GM11168 (cell line): ENCODE results near the gene ORAI3.

Experiments used
- in situ Hi-C: fragments of 300-500 bp; cut with MboI; formaldehyde crosslinking; loops from one replicate; pipeline ENCODE4 v1.12.0; 2022; ENCODE audit warnings: low sequenced_read_pairs; ENCODE audit not compliant: unreplicated experiment

Gene ORAI3

DNA sequence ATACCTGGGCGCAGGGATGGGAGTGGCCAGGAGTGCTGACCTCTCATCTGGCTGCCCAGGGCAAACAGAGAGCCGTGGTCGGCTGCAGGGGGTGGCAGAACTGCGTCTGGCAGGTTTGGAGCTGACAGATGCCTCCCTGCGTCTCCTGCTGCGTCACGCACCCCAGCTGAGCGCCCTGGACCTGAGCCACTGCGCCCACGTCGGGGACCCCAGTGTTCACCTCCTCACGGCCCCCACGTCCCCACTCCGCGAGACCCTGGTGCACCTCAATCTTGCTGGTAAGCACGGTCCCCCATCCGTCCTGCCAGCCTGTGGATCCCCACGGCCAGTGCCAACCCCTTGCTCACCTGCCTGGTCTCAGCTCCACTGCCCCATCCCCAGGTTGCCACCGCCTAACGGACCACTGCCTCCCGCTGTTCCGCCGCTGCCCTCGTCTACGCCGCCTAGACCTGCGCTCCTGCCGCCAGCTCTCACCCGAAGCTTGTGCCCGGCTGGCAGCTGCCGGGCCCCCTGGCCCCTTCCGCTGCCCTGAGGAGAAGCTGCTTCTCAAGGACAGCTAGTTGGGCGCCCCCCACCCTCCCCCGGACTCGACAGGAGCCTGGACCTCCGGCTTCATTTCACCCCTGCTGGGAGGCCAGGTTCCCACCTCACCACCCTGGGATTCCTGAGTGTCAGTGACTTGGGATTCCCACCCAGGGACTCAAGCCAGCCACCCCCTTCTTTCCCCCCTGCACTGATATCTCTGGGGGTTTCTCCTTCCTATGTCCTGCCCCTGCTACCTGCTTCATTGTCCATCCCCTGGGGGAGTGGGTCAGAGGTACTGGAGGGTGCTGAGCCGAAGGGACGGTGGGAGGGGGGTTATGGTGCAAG lies 2.0 kb upstream of the ORAI3 start:
- in situ Hi-C loops: no loop called here

DNA sequence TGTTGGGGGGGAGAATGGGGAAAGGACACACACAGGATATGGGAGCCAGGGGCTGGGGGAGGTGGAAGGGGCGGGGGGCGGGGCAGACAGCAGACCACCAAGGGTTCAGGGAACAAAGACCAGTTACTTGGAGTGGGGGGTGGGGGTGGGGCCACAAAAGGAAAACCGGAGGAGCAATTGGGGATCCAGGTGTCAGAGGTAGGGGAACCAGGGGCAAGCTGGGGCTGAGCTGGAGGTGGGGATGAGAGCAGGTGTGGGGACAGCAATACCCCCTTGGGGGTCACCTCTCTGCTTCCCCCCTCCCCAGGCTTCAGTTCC lies 1.4 kb upstream of the ORAI3 start:
- in situ Hi-C loops: no loop called here

DNA sequence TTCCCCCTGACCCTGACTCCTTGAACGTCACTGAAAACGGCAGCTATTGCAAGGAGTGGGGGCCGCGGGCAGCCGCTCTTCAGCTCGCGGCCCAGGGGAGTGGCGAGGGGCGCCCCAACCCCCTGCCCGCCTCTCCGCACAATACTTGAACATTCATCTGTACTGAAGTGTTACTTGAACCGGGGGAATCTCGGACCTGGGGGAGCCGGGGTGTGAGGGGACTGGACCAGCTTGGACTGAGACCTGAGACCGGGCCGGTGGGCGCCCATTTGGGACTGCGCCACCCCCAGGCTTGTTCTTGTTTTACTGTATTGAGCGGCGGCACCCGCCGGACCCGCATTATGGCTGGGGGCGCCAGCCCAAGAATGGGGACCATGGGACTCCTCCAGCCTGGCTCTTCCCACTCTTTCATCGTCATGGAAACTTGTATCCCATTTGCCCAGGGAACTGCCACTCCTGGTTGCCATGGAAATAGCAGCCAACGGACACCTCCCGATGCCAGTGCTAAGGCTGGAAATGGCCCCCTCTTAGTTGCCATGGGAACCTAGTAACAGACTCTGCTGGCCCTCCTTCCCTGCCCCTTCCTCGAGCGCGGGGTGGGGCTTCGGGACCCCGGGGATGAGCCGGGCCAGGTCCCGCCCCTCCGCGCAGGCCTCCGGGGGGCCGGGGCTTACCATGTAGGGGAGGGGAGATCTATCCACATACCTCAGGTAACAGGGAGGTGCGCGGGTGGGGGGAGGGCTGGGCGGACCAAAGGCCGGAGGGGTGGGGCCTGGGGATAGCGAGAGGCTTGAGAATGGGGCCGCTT lies 805 bp upstream of the ORAI3 start:
- in situ Hi-C loops: no loop called here

DNA sequence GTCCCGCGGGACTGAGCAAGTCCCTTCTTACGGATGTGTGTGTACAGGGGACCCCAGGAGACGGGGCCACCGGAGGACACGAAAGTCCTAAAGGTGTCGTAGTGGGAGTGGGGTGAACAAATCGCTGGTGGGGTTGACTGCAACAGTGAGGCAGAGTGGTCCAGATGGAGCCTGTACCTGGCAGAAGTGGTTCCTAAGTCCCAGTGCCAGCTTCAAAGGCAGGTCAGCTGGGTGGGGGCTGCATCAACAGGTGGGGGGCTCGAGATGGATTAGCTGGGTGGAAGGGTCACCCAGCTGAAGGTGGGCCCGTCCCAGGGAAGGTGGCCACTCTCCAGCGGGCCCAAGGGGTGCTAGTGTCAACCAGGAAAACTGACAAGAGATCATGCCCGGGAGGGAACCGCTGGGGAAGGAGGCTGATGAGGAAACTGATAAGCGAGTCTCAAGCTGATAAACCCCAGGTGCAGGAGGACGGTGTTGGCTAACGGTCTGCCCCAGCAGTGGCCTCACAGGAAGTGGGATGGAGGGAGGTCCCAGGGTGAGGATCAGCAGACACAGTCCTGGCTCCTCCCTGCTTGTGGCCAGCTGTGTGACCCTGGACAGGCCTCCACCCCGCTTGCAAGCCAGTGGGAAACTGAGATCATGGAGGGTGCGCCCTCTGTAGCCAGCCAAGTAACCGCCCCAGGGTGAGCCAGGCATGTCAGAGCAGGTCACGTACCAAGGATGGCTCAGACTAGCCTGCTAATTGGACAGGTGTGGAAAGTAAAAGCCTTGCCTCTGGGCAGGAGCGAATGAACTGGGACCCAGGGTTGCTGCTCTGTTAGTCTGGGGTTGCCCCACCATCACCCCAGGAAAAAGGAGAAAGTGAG lies 1.0 kb downstream of the ORAI3 start:
- in situ Hi-C loops: loop anchor here (25.0 kb wide), 1 partner anchor 912 kb away; the partner anchor contains the start of gene ZNF267

DNA sequence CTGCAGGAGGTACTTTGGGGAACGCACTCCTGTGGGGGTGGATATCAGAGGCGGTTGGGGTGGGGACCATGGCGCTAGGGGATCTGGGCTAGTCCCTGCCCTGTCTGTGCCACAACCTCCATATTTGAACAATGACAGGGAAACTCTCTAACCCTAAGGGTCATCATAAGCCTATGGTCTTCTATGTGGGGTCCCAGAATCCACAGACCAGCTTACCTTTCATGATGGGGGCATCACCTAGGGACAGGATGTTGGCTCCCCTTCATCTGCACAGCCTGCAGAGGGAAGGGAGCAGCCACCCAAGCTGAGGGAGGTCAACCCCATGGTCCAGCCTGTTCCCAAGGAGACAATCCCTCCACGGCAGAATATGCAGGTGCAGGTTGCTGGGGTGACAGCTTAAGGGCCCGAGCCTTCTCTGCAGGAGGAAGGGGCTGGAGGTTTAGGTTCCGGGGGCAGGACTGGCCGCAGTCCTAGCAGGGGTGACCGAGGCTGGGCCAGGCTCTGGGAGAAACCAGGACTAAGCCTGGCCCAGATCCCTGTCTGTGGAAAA lies 1.7 kb downstream of the ORAI3 start:
- in situ Hi-C loops: loop anchor here (25.0 kb wide), 1 partner anchor 912 kb away; the partner anchor contains the start of gene ZNF267

DNA sequence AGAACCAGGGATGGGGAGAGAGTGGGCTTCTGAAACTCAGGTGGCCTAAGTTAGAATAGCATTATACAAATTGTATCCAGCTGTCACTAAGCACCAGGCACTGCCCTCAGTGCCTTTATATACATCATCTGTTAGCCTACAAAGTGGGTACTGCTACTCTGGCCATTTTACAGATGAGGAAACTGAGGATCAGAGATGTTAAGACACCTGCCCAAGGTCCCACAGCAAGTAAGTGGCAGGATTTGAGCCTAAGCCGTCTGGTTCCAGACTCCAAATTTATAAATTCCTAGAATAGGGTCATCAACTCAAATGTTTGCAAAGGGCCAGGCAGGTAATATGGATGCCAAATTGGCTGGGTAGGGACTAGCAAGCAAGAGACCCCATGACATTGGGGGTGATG lies 2.3 kb downstream of the ORAI3 start:
- in situ Hi-C loops: loop anchor here (25.0 kb wide), 1 partner anchor 911 kb away; the partner anchor contains the start of gene ZNF267

DNA sequence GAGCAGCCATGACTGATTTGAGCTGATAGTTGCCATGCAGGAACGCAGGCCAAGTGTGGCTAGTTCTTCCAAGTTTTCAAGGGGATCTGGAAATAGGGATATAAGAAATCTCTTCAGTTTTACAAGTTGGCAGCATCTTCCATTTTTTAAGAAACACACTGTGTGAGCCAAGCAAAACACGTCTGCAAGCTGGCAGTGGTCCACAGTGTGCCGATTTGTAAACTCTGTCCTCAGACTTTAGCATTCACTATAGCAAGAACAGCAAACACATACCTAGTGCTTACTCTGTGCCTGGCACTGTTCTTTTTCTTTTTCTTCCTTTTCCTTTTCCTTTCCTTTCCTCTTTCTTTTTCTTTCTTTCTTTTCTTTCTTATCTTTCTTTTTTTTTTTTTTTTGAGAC lies 2.9 kb downstream of the ORAI3 start:
- in situ Hi-C loops: loop anchor here (25.0 kb wide), 1 partner anchor 911 kb away; the partner anchor contains the start of gene ZNF267

DNA sequence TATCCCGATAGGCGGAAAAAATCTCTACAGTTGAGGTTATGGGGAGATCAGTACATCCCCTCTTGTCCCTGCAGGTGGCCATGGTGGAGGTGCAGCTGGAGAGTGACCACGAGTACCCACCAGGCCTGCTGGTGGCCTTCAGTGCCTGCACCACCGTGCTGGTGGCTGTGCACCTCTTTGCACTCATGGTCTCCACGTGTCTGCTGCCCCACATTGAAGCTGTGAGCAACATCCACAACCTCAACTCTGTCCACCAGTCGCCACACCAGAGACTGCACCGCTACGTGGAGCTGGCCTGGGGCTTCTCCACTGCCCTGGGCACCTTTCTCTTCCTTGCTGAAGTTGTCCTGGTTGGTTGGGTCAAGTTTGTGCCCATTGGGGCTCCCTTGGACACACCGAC lies 4.2 kb downstream of the ORAI3 start:
- in situ Hi-C loops: loop anchor here (25.0 kb wide), 1 partner anchor 909 kb away; the partner anchor contains the start of gene ZNF267

DNA sequence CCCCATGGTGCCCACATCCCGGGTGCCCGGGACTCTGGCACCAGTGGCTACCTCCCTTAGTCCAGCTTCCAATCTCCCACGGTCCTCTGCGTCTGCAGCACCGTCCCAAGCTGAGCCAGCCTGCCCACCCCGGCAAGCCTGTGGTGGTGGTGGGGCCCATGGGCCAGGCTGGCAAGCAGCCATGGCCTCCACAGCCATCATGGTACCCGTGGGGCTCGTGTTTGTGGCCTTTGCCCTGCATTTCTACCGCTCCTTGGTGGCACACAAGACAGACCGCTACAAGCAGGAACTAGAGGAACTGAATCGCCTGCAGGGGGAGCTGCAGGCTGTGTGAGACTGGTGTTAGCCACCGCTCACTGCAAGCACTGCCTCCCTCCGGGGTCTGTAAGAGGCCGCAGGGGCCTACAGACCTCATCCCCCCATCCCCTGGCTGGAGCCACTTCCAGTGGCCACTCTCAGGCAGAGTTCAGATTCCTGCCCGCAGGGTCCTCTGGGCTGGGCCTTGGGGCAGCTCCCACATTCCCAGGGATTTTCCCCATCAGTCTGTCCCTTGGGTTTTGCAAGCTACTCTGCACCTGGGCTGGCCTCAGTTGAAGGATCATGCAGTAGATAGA lies 4.8 kb downstream of the ORAI3 start:
- in situ Hi-C loops: loop anchor here (25.0 kb wide), 1 partner anchor 909 kb away; the partner anchor contains the start of gene ZNF267

DNA sequence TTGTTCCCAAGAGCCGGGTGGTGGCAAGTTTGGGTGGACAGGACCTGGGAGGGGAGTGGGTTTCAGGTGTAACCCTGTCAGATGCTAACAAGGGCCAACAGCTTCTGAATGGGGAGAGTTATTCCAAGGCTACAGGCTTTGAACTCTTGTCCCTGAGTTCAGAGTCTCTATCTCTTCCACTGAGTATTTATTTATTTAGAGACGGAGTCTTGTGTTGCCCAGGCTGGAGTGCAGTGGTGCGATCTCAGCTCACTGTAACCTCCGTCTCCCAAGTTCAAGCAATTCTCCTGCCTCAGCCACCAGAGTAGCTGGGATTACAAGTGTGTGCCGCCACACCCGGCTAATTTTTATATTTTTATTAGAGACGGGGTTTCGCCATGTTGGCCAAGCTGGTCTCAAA lies 6.1 kb downstream of the ORAI3 start:
- in situ Hi-C loops: loop anchor here (25.0 kb wide), 1 partner anchor 907 kb away; the partner anchor contains the start of gene ZNF267

DNA sequence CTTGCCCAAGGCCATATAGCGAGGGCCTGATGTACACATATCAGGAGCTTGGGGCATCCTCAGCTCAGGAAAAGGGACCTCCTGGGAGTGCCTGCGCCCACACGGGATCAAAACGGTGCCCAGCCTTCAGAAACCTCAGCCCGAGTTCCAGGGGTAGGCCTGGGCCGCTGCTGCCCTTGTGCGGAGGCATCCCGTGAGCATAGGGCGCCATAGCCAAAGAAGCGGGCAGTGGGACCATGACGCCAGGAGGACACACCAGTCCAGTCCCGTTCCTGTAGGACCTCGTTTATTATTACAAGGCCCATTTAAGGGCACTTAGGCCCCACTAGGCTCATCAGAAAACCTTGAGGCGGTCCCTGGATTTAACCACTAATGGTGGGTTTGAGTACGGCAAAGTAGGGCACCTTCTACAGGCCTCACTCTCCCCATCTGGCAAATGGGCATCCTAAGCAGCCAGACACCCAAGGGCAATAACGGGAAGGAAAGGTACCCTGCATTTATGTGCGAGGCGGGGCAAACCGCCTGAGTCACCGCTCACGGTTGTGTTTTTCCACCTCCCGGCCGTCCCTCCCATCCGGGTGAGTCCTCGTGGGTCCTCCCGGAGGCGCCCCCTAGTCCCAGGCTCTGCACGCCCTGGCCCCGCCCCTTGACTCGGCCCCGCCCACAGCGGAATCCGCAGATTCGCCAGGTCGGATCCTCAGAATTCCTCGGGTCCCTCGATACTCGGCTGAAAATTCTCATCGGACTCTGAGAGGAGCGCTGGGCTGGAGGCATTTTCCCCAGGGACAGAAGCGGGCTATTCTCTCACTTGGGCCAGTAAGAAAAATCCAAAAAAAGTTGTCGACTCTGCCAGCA lies 8.0 kb downstream of the ORAI3 start:
- in situ Hi-C loops: loop anchor here (25.0 kb wide), 1 partner anchor 905 kb away; the partner anchor contains the start of gene ZNF267

DNA sequence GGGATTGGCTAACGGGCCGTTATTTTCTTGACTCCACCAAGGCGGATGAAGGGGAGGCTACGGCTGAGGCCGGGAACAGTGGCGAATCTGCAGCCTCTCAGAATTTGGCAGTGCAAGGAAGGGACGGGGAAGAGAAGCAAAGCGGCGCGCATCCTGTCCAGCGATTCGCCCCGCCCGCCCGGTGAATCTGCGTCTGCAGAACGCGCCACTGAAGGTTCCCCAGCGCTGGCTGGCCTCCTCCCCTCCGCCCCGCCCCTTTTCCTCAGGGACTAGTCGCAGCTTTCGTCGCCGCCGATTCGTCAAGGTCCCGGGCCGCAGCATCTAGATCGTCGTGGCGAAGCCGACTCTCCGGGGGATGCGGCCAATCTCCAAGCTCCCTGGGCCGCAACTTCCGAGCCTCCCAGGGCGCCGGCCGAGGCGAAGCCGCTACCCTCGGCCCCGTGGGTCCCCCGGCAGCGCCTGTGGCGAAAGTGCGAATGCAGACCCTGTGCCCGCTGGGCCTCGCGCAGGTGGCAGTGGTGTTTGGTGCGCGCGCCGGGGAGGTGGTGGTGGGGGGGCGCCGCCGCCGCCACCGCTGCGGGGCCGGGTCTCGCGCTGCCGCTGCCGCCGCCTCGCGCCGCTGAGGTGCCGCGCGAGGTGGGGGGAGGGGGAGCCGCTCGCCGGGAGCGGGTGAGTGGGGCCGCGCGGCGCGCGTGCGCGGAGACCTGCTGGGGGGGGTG lies 8.7 kb downstream of the ORAI3 start, which contains the start of gene SETD1A:
SETD1A (plus strand) TSS at position 299 of the 719 bp plus-strand sequence. CDS start 978 bp downstream, outside the sequence.
- in situ Hi-C loops: loop anchor here (25.0 kb wide), 1 partner anchor 905 kb away; the partner anchor contains the start of gene ZNF267

DNA sequence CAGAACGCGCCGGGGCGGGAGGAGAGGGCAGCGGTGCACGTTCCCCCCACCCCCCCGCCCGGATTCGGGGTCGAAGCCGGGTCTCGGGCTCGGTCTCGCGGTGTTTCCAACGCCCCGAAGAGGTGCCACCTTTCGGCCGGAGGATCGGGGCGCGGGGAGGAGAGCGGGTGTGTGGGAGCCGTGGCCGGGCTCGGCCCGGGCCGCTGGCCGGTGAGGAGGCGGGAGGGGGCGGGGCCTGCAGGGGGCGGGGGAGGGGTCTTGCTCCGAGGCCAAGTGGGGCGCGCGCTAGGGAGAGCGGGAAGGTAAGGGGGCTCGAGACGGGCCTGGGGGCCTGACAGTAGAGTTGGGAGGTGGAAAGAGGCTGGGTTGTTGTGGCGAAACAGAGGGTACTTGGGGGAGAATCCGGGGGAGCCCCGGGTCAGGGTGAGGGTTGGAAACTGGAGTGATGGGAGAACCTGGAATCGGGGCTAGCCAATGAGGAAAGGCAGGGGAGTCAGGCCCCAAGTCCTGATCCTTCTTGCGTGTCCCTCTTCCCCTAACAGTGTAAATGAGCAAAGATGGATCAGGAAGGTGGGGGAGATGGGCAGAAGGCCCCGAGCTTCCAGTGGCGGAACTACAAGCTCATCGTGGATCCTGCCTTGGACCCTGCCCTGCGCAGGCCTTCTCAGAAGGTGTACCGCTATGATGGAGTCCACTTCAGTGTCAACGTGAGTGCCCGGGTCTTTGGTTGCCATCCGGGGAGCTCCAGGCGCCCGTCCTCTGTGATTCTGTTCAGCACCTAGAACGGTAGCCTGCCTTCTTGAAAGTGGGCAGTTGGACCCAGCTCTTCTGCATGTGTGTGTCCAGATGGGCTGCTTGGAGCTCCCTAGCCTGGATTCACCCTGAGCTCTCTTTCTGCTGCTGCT lies 9.6 kb downstream of the ORAI3 start:
- in situ Hi-C loops: loop anchor here (25.0 kb wide), 1 partner anchor 904 kb away; the partner anchor contains the start of gene ZNF267

DNA sequence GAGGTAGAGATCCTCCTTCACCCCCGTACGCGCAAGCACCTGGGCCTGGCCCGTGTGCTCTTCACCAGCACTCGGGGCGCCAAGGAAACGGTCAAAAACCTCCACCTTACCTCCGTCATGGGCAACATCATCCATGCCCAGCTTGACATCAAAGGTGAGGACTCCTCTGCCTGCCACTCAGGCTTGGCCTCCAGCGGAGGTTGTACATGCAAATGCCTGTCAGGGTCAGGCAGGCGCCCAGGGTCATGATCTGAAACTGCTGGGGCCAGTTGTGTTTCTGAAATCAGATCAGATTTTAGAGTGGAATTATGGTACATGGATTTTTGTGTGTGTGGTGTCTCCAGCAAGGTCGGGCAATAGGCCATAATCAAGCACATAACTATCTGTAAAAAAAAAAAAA lies 12.5 kb downstream of the ORAI3 start:
- in situ Hi-C loops: loop anchor here (25.0 kb wide), 1 partner anchor 901 kb away; the partner anchor contains the start of gene ZNF267

DNA sequence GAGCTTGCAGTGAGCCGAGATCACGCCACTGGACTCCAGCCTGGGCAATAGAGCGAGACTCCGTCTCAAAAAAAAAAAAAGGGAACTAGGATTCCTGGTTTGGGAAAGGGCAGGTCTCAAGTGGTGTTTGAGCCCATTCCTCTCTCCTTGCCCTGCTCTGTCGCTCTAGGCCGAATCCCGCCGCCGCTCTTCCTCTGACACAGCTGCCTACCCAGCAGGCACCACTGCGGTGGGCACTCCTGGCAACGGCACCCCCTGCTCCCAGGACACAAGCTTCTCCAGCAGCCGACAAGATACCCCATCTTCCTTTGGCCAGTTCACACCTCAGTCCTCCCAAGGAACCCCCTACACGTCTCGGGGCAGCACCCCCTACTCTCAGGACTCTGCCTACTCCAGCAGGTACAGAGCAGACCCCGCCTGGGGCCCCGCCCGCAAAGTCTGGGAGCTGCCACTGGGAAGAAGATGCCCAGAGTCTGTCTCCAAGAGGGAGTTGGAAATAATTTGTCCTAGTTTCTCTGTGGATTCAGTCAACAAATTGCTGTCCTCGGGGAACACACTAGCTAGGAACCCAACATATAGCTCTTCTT lies 15.2 kb downstream of the ORAI3 start:
- in situ Hi-C loops: loop anchor here (25.0 kb wide), 1 partner anchor 898 kb away; the partner anchor contains the start of gene ZNF267
